ENCODE measurements around the gene NDST4.

- no peak for TF ChIP-seq CTCF (IDR thresholded peaks at IDR 0.05)
- TF ChIP-seq, protein P1, sequence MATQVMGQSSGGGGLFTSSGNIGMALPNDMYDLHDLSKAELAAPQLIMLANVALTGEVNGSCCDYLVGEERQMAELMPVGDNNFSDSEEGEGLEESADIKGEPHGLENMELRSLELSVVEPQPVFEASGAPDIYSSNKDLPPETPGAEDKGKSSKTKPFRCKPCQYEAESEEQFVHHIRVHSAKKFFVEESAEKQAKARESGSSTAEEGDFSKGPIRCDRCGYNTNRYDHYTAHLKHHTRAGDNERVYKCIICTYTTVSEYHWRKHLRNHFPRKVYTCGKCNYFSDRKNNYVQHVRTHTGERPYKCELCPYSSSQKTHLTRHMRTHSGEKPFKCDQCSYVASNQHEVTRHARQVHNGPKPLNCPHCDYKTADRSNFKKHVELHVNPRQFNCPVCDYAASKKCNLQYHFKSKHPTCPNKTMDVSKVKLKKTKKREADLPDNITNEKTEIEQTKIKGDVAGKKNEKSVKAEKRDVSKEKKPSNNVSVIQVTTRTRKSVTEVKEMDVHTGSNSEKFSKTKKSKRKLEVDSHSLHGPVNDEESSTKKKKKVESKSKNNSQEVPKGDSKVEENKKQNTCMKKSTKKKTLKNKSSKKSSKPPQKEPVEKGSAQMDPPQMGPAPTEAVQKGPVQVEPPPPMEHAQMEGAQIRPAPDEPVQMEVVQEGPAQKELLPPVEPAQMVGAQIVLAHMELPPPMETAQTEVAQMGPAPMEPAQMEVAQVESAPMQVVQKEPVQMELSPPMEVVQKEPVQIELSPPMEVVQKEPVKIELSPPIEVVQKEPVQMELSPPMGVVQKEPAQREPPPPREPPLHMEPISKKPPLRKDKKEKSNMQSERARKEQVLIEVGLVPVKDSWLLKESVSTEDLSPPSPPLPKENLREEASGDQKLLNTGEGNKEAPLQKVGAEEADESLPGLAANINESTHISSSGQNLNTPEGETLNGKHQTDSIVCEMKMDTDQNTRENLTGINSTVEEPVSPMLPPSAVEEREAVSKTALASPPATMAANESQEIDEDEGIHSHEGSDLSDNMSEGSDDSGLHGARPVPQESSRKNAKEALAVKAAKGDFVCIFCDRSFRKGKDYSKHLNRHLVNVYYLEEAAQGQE (IDR thresholded peaks at IDR 0.05; ENCODE audit: insufficient read depth in 1 of 2, low read depth in 2 of 2, low read length in 1 of 2): no peak
- TF ChIP-seq SIN3A (IDR thresholded peaks at IDR 0.05; ENCODE audit: borderline replicate concordance, insufficient read depth, low read depth, low read length): no peak
Measured at GRCh38 chr4:114879916-114880669, 233.3 kb downstream of the NDST4 start.
